ENCODE results near the gene FXYD5.

The FXYD5 gene

DNA sequence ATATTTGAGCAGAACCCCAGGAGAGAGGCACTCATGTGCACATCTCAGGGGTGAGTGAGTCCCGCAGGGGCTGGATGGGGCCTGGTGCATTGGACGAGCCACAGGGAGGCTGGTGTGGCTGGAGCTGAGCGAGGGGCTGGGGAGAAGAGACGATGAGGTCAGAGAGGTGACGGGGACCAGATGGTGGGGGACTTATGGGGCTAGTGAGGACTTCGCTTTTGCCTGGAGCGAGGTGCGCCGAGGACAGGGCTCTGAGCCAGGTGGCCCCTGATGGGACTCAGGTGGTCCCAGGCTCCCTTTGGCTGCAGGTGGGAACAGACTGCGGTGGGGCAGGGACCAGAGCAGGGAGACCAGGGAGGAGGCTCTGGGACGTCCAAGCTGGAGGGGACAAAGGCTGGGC is 45.8 kb upstream of the FXYD5 start:
- no peak for DNase-seq (ENCODE audit: extremely low spot score)
- ChIA-PET POLR2A (no interaction called here), CTCF (no interaction called here)
- TF ChIP-seq, protein P1, sequence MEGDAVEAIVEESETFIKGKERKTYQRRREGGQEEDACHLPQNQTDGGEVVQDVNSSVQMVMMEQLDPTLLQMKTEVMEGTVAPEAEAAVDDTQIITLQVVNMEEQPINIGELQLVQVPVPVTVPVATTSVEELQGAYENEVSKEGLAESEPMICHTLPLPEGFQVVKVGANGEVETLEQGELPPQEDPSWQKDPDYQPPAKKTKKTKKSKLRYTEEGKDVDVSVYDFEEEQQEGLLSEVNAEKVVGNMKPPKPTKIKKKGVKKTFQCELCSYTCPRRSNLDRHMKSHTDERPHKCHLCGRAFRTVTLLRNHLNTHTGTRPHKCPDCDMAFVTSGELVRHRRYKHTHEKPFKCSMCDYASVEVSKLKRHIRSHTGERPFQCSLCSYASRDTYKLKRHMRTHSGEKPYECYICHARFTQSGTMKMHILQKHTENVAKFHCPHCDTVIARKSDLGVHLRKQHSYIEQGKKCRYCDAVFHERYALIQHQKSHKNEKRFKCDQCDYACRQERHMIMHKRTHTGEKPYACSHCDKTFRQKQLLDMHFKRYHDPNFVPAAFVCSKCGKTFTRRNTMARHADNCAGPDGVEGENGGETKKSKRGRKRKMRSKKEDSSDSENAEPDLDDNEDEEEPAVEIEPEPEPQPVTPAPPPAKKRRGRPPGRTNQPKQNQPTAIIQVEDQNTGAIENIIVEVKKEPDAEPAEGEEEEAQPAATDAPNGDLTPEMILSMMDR (IDR thresholded peaks at IDR 0.05; ENCODE audit: control extremely low read depth, extremely low read depth, low read depth, missing control alignments) = no peak

DNA sequence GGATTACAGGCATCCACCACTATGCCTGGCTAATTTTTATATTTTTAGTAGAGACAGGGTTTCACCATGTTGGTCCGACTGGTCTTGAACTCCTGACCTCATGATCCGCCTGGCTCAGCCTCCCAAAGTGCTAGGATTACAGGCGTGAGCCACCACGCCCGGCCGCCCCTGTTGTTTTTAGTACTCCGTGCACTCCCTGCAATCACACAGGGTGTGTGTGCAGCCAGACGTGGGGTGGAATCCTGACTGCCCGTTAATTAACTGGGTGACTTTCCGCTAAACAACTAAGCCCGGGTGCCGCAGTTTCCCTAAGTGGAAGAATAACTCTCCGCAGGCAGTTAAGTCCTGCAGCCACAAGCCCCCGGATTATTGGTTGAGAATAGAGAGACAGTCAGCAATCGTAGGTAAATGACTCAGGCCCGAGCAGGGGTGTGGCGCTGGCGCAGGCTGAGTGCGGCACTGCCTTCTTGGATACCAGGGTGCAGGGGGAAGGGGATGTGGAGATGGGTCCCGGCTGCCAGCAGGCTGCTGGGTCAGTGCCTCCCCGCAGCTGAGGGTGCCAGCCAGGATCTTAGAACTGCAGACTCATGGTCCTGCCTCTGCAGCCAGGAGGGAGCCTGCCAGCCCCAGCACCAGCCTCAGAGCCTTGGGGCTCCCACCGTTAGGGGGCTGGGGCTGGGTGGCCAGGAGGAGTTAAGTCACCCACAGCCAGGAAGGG is 45.0 kb upstream of the FXYD5 start:
- TF ChIP-seq, protein P1 (IDR thresholded peaks at IDR 0.05; ENCODE audit: control extremely low read depth, extremely low read depth, low read depth, missing control alignments) = no peak
- ChIA-PET CTCF (interaction anchor here (1.3 kb wide), 1 partner anchor 10 kb away, joined by 3 read pairs; no protein-coding TSS in a partner anchor), POLR2A (no interaction called here)
- DNase-seq (ENCODE audit: extremely low spot score) = no peak

- CTCF ChIA-PET = interaction anchor here (0.8 to 1.3 kb wide), 5 partner anchors 9 to 47 kb away, joined by 3 to 5 read pairs (median 3); no protein-coding TSS in a partner anchor
- DNase-seq (ENCODE audit: extremely low spot score) = no peak
- TF ChIP-seq, protein P1 (IDR thresholded peaks at IDR 0.05; ENCODE audit: control extremely low read depth, extremely low read depth, low read depth, missing control alignments) = no peak
- POLR2A ChIA-PET = no interaction called here
These were observed 43.6 kb upstream of the FXYD5 start for GRCh38 chr19:35110974-35111373.

DNA sequence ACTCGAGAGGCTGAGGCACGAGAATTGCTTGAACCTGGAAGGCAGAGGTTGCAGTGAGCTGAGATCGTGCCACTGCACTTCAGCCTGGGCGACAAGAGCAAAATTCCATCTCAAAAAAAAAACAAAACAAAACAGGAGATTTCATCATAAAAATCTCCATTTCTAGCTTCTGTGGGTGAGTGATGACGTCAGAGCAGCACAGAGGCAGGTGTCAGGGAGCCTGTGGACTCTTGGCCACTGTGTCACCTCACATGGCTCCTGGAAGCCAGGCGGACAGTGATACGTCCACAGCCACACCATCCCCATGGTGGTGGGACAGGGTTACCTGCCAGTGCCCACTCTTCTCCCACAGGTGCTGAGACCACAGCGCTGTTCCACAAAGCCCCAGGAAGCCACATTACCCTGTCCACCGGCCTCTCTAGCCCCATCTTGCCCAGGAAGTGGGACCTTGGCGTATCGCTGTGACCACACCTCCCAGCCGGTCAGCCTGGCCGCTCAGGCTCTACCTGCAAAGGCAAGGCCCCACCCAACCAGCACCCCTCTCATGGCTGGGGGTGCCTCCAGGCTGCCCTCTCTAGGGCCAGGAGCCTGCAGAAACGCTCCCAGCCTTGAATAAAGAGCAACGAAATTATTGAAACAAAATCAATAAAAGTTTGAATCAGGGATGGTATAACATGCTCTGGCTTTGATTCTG is 41.4 kb upstream of the FXYD5 start:
- POLR2A ChIA-PET = no interaction called here
- CTCF ChIA-PET = interaction anchor here (1.5 to 1.6 kb wide), 2 partner anchors 23 to 46 kb away, joined by 4 to 5 read pairs; no protein-coding TSS in a partner anchor
- TF ChIP-seq, protein P1 (IDR thresholded peaks at IDR 0.05; ENCODE audit: control extremely low read depth, extremely low read depth, low read depth, missing control alignments) = no peak
- DNase-seq (ENCODE audit: extremely low spot score) = no peak

DNA sequence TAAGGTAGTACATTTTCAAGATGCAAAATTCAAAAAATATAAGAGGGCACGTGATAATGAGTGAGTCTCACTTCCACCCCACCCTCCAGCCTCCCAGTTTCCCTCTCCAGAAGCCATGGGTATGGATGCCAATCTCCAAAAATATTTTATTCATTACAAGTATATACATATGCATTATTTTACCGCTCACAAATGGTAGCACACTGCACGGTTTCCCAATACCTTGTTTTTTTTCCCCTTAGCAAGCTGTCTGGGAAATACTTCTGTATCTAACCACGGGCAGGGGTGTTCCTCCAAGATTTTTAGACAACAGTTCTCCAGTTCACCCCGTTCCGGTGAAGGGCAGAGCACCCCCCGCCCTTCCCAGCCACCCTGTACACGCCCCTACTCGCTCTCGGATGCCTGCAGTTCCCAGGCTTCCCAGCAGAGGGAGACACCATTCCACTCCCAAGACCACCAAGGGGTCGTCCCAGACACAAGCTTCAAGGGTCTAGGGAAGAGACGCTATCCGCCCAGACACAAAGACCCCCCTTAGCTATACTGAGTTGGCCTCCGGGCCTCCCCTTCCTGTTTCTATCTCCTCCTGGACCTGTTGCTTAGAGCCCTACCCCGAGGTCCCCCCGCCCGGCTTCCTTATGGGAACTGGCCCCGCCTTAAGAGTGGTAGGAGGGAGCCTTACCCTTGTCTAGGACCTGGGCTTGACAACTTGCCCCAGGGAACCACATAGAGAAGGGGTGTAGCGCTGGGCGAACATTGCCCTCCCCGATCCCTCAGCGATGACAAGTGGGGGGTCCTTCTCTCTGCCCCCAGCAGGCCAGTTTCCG is 40.0 kb upstream of the FXYD5 start:
- peak; percentile 87 for DNase-seq (ENCODE audit: extremely low spot score)
- ChIA-PET CTCF (interaction anchor here (0.7 to 5.0 kb wide), 13 partner anchors 9 to 66 kb away, joined by 3 to 25 read pairs (median 3); partner anchors contain the start of gene LGI4), POLR2A (no interaction called here)
- TF ChIP-seq, protein P1 (IDR thresholded peaks at IDR 0.05; ENCODE audit: control extremely low read depth, extremely low read depth, low read depth, missing control alignments) = peak; percentile 87
